ENCODE results near the gene LRP8. TPM values are rescaled to one million over a fixed set of nuclear protein-coding genes. Genes with fewer than 3 reads are reported as not detected.

The LRP8 gene
- total RNA-seq, 1 experiment from 2014 or later: 56.3 TPM

- no peak for DNase-seq (ENCODE audit: low read depth, low spot score)
- Histone ChIP-seq H3K27ac (ENCODE audit: low read depth, low read length) (no peak overlapping the region), H3K4me2 (ENCODE audit: low read length) (no peak overlapping the region), H3K4me3 (replicated peaks in 1 of 2; ENCODE audit: low read depth in 1 of 2, low read length in 2 of 2) (no peak overlapping the region), H3K4me1 (ENCODE audit: control insufficient read depth in 1 of 2, insufficient read depth in 2 of 2, low read length in 2 of 2) (no peaks in the 10 kb centered on the region), H3K36me3 (ENCODE audit: control insufficient read depth in 1 of 2, insufficient read depth in 2 of 2, low read length in 2 of 2) (peaks cover 33 to 64% of the 10 kb centered on the region in 2 experiments; a peak in 3 of 4 replicates), H2AFZ (ENCODE audit: low read depth, low read length, poor library complexity, severe bottlenecking) (no peak overlapping the region), H4K20me1 (ENCODE audit: insufficient read depth) (no peaks in the 10 kb centered on the region), H3K79me2 (ENCODE audit: insufficient read depth, low read length) (no peaks in the 10 kb centered on the region), H3K9ac (ENCODE audit: low read length) (no peak overlapping the region), H3K27me3 (ENCODE audit: insufficient read depth, low read length) (no peaks in the 10 kb centered on the region), H3K9me2 (ENCODE audit: insufficient read depth) (no peaks in the 10 kb centered on the region), H3K9me3 (ENCODE audit: control insufficient read depth in 1 of 2, insufficient read depth in 1 of 2, low read depth in 1 of 2, low read length in 2 of 2) (no peaks in the 10 kb centered on the region)
- TF ChIP-seq, protein P1, sequence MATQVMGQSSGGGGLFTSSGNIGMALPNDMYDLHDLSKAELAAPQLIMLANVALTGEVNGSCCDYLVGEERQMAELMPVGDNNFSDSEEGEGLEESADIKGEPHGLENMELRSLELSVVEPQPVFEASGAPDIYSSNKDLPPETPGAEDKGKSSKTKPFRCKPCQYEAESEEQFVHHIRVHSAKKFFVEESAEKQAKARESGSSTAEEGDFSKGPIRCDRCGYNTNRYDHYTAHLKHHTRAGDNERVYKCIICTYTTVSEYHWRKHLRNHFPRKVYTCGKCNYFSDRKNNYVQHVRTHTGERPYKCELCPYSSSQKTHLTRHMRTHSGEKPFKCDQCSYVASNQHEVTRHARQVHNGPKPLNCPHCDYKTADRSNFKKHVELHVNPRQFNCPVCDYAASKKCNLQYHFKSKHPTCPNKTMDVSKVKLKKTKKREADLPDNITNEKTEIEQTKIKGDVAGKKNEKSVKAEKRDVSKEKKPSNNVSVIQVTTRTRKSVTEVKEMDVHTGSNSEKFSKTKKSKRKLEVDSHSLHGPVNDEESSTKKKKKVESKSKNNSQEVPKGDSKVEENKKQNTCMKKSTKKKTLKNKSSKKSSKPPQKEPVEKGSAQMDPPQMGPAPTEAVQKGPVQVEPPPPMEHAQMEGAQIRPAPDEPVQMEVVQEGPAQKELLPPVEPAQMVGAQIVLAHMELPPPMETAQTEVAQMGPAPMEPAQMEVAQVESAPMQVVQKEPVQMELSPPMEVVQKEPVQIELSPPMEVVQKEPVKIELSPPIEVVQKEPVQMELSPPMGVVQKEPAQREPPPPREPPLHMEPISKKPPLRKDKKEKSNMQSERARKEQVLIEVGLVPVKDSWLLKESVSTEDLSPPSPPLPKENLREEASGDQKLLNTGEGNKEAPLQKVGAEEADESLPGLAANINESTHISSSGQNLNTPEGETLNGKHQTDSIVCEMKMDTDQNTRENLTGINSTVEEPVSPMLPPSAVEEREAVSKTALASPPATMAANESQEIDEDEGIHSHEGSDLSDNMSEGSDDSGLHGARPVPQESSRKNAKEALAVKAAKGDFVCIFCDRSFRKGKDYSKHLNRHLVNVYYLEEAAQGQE (IDR thresholded peaks at IDR 0.05; ENCODE audit: low read depth): no peak
- TF ChIP-seq SRF (IDR thresholded peaks at IDR 0.05; ENCODE audit: low read depth) (no peak), CBX3 (IDR thresholded peaks at IDR 0.05; ENCODE audit: low read depth) (no peak), POLR2A (IDR thresholded peaks at IDR 0.05; ENCODE audit: borderline replicate concordance, extremely low read depth, insufficient read depth, insufficient read length) (no peak), TCF7L2 (IDR thresholded peaks at IDR 0.05; ENCODE audit: borderline replicate concordance, extremely low read depth, insufficient read depth, insufficient read length) (no peak)
- TF ChIP-seq, protein P2, sequence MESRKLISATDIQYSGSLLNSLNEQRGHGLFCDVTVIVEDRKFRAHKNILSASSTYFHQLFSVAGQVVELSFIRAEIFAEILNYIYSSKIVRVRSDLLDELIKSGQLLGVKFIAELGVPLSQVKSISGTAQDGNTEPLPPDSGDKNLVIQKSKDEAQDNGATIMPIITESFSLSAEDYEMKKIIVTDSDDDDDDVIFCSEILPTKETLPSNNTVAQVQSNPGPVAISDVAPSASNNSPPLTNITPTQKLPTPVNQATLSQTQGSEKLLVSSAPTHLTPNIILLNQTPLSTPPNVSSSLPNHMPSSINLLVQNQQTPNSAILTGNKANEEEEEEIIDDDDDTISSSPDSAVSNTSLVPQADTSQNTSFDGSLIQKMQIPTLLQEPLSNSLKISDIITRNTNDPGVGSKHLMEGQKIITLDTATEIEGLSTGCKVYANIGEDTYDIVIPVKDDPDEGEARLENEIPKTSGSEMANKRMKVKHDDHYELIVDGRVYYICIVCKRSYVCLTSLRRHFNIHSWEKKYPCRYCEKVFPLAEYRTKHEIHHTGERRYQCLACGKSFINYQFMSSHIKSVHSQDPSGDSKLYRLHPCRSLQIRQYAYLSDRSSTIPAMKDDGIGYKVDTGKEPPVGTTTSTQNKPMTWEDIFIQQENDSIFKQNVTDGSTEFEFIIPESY (IDR thresholded peaks at IDR 0.05; ENCODE audit: extremely low read depth, insufficient replicate concordance, low read length): no peak
- intact Hi-C loops (cut with micrococcal nuclease): no loop called here
- no TSS peak for BruUV-seq (replicated peaks)
- no peak for ATAC-seq
- ChIA-PET POLR2A (no interaction called here), CTCF (interaction anchor here (3.1 kb wide), 1 partner anchor 127 kb away, joined by 13 read pairs; no protein-coding TSS in a partner anchor), RAD21 (ENCODE audit: low non-redundant PET in 1 of 2, low total read pairs in 2 of 2, uncharacterized antibody in 2 of 2, unreplicated experiment in 2 of 2) (interaction anchor here in 1 of 2 experiments (1.0 kb wide), 1 partner anchor 128 kb away, joined by 3 read pairs; no protein-coding TSS in a partner anchor)
Observed at GRCh38 chr1:53265581-53265980, 62.3 kb downstream of the LRP8 start.
